ENCODE measurements around the gene PLAAT2.

The PLAAT2 gene

GRCh38 chr11:63520606-63521170 is 42.5 kb downstream of the PLAAT2 start:
- H3K4me3 ChIP-seq (ENCODE audit: low read depth, low read length), result no peak overlapping the region

GRCh38 chr11:63518548-63518947 is 44.6 kb downstream of the PLAAT2 start:
- H3K4me3 ChIP-seq (ENCODE audit: low read depth, low read length), result no peak overlapping the region

- no peak overlapping the region for H3K4me3 ChIP-seq (ENCODE audit: low read depth, low read length)
Measured at GRCh38 chr11:63517156-63517555, 46.0 kb downstream of the PLAAT2 start.

GRCh38 chr11:63516109-63516508 is 47.1 kb downstream of the PLAAT2 start:
- H3K4me3 ChIP-seq (ENCODE audit: low read depth, low read length), result no peak overlapping the region

- H3K4me3 ChIP-seq (ENCODE audit: low read depth, low read length), result no peak overlapping the region
Measured at GRCh38 chr11:63512816-63513215, 50.4 kb downstream of the PLAAT2 start.

GRCh38 chr11:63511048-63511748 is 52.0 kb downstream of the PLAAT2 start:
- no peak overlapping the region for H3K4me3 ChIP-seq (ENCODE audit: low read depth, low read length)

- H3K4me3 ChIP-seq (ENCODE audit: low read depth, low read length), result no peak overlapping the region
Measured at GRCh38 chr11:63510360-63511047, 52.7 kb downstream of the PLAAT2 start.

GRCh38 chr11:63508745-63509144 is 54.4 kb downstream of the PLAAT2 start:
- no peak overlapping the region for H3K4me3 ChIP-seq (ENCODE audit: low read depth, low read length)

GRCh38 chr11:63508009-63508408 is 55.2 kb downstream of the PLAAT2 start:
- no peak overlapping the region for H3K4me3 ChIP-seq (ENCODE audit: low read depth, low read length)

GRCh38 chr11:63507511-63507910 is 55.7 kb downstream of the PLAAT2 start:
- H3K4me3 ChIP-seq (ENCODE audit: low read depth, low read length), result no peak overlapping the region

- H3K4me3 ChIP-seq (ENCODE audit: low read depth, low read length), result no peak overlapping the region
Measured at GRCh38 chr11:63506876-63507275, 56.3 kb downstream of the PLAAT2 start.

GRCh38 chr11:63505857-63506528 is 57.2 kb downstream of the PLAAT2 start, which contains the start of gene LGALS12:
Gene LGALS12 (plus strand): TSS chr11:63506084. CDS start chr11:63506459, 375 bp downstream.
- no peak within 1 kb of the TSS for H3K4me3 ChIP-seq (ENCODE audit: low read depth, low read length)

GRCh38 chr11:63504933-63505586 is 58.1 kb downstream of the PLAAT2 start:
- no peak overlapping the region for H3K4me3 ChIP-seq (ENCODE audit: low read depth, low read length)

- H3K4me3 ChIP-seq (ENCODE audit: low read depth, low read length), result no peak overlapping the region
Measured at GRCh38 chr11:63504054-63504453, 59.1 kb downstream of the PLAAT2 start.

- no peak overlapping the region for H3K4me3 ChIP-seq (ENCODE audit: low read depth, low read length)
Measured at GRCh38 chr11:63503492-63503891, 59.7 kb downstream of the PLAAT2 start.

All from iPS-11a (cell line).